SHP77 treated with DMSO at 0.1 percent for 48 hours (cell line): ENCODE data around the gene NRIP3.

Experiments
- DNase-seq: peaks from one replicate; lab custom pipeline; 2025; lab: John Stamatoyannopoulos, UW

The NRIP3 gene

GRCh38 chr11:9003573-9004182 lies at the start of gene NRIP3:
Gene NRIP3, minus strand, starts transcription at chr11:9004001. Its CDS starts 66 bp downstream, at chr11:9003935.
- DNase-seq, result no peak

- DNase-seq, result no peak
These were observed 48.5 kb upstream of the NRIP3 start for GRCh38 chr11:9052316-9052715.

GRCh38 chr11:9049959-9050358 lies 46.2 kb upstream of the NRIP3 start:
- DNase-seq, result no peak

- DNase-seq, result no peak
These were observed 44.2 kb upstream of the NRIP3 start for GRCh38 chr11:9047964-9048523.

GRCh38 chr11:9046481-9046880 lies 42.7 kb upstream of the NRIP3 start:
- DNase-seq, result no peak

- no peak for DNase-seq
These were observed 38.7 kb upstream of the NRIP3 start for GRCh38 chr11:9042488-9042887.

GRCh38 chr11:9041747-9042146 lies 37.9 kb upstream of the NRIP3 start:
- DNase-seq, result no peak

- no peak for DNase-seq
These were observed 36.6 kb upstream of the NRIP3 start for GRCh38 chr11:9040410-9040809.

GRCh38 chr11:9039863-9040262 lies 36.1 kb upstream of the NRIP3 start:
- no peak for DNase-seq

GRCh38 chr11:9039198-9039597 lies 35.4 kb upstream of the NRIP3 start:
- no peak for DNase-seq

- no peak for DNase-seq
These were observed 34.7 kb upstream of the NRIP3 start for GRCh38 chr11:9038541-9038940.

GRCh38 chr11:9037963-9038362 lies 34.2 kb upstream of the NRIP3 start:
- DNase-seq, result no peak

- no peak for DNase-seq
These were observed 33.4 kb upstream of the NRIP3 start for GRCh38 chr11:9037046-9037780.

GRCh38 chr11:9030601-9031000 lies 26.8 kb upstream of the NRIP3 start:
- DNase-seq, result no peak

GRCh38 chr11:9029422-9029821 lies 25.6 kb upstream of the NRIP3 start:
- no peak for DNase-seq

GRCh38 chr11:9028581-9028980 lies 24.8 kb upstream of the NRIP3 start:
- DNase-seq, result no peak

GRCh38 chr11:9025101-9025850 lies 21.5 kb upstream of the NRIP3 start:
- no peak for DNase-seq

GRCh38 chr11:9022961-9023680 lies 19.3 kb upstream of the NRIP3 start:
- DNase-seq, result no peak

GRCh38 chr11:9020916-9021315 lies 17.1 kb upstream of the NRIP3 start:
- DNase-seq, result no peak

- DNase-seq, result no peak
These were observed 16.1 kb upstream of the NRIP3 start for GRCh38 chr11:9019861-9020260.

- DNase-seq, result no peak
These were observed 14.0 kb upstream of the NRIP3 start for GRCh38 chr11:9017773-9018172.
